ENCODE measurements around the gene PTRH2. TPM values are rescaled to one million over a fixed set of nuclear protein-coding genes. Genes with fewer than 3 reads are reported as not detected.
"Not testable (repeated sequence)": the region's sequence is repeated elsewhere in the genome, so short reads cannot be mapped to it uniquely, and the experiment has no call there.

The PTRH2 gene
- total RNA-seq, 4 donors from 2014 or later: 14.5 to 33.7 (median 20.0) TPM

DNA sequence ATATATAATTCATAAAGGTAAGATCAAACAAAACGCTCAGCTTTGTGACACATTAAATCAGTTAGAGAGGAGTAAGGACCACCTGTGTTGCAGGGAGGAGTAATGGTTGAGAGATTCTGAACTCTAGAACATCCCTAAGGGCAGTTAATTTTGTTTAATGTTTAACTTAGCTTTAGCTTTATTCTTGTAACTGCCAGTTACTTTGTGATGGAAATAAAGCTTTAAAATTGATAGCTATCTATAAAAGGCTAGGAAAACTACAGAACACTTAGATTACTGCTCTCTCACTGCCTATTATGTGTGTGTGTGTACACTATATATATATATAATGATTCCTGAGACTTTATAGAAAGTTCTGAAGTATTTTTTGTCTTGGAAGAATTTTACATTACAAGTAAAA is 37.8 kb downstream of the PTRH2 start:
- peaks cover 6 to 87% (median 59%) of the 10 kb centered on the region in 4 donors for H3K4me1 ChIP-seq
- in situ Hi-C loops (cut with MboI; ENCODE audit: low pct_ligation_motif_present in 1 of 4, low pct_unique_long_range_greater_than_20kb in 1 of 4, low sequenced_read_pairs in 3 of 4) (no loop called here), intact Hi-C loops (cut with DNase I; ENCODE audit: low total_unique reads) (no loop called here)
- H3K36me3 ChIP-seq: peaks cover 0 to 45% (median 10%) of the 10 kb centered on the region in 4 donors
- peak in 1 of 3 donors; percentile 39 for TF ChIP-seq POLR2AphosphoS5 (IDR thresholded peaks at IDR 0.05)
- TF ChIP-seq POLR2A (IDR thresholded peaks at IDR 0.05): no peak
- no peak for TF ChIP-seq CTCF (IDR thresholded peaks at IDR 0.05)
- peak overlapping the region; percentile 66 to 85 (median 70) for H3K27ac ChIP-seq
- H3K4me3 ChIP-seq: no peak overlapping the region
- H3K27me3 ChIP-seq: no peaks in the 10 kb centered on the region
- WGBS, 2 donors (ENCODE audit: low coverage in 1 of 2): 39 to 60% methylated on average over 1 of the region's 1 CpG
- no peak for DNase-seq
- no peaks in the 10 kb centered on the region for H3K9me3 ChIP-seq

GRCh38 chr17:59668816-59669215 is 38.4 kb downstream of the PTRH2 start:
- H3K4me1 ChIP-seq: peaks cover 2 to 81% (median 56%) of the 10 kb centered on the region in 4 donors
- H3K4me3 ChIP-seq: no peak overlapping the region
- no peak for DNase-seq
- intact Hi-C loops (cut with DNase I; ENCODE audit: low total_unique reads) (no loop called here), in situ Hi-C loops (cut with MboI; ENCODE audit: low pct_ligation_motif_present in 1 of 4, low pct_unique_long_range_greater_than_20kb in 1 of 4, low sequenced_read_pairs in 3 of 4) (no loop called here)
- H3K27ac ChIP-seq: peak overlapping the region; percentile 66 to 85 (median 70)
- WGBS, 2 donors (ENCODE audit: low coverage in 1 of 2): 20 to 31% methylated on average over 3 of the region's 3 CpGs
- TF ChIP-seq POLR2AphosphoS5 (IDR thresholded peaks at IDR 0.05) (no peak), CTCF (IDR thresholded peaks at IDR 0.05) (no peak), EP300 (IDR thresholded peaks at IDR 0.05; ENCODE audit: low read depth) (no peak), POLR2A (IDR thresholded peaks at IDR 0.05) (no peak)
- no peaks in the 10 kb centered on the region for H3K27me3 ChIP-seq
- peaks cover 0 to 46% (median 11%) of the 10 kb centered on the region in 4 donors for H3K36me3 ChIP-seq
- no peaks in the 10 kb centered on the region for H3K9me3 ChIP-seq

DNA sequence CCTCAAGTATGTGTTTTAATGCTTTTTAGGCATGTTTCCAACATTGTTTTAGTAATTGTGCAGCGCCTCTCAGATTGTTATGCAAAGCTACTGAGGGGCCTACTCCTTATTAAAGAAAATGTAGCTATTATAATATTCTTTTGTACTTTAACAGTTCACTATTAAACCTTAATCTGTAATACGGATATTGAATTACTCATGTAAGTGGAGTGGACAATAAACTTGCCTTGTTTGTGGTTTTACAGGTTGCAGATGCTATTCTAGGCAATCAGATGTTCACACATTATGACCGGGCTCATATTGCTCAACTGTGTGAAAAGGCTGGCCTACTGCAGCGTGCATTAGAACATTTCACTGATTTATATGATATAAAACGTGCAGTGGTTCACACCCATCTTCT is 41.0 kb downstream of the PTRH2 start:
- H3K4me3 ChIP-seq: no peak overlapping the region
- peak in 2 of 3 donors; percentile 49 to 64 for TF ChIP-seq POLR2AphosphoS5 (IDR thresholded peaks at IDR 0.05)
- no peak for TF ChIP-seq POLR2A (IDR thresholded peaks at IDR 0.05)
- no peaks in the 10 kb centered on the region for H3K9me3 ChIP-seq
- H3K27me3 ChIP-seq: no peaks in the 10 kb centered on the region
- H3K36me3 ChIP-seq: peaks cover 0 to 60% (median 24%) of the 10 kb centered on the region in 4 donors
- in situ Hi-C loops (cut with MboI; ENCODE audit: low pct_ligation_motif_present in 1 of 4, low pct_unique_long_range_greater_than_20kb in 1 of 4, low sequenced_read_pairs in 3 of 4): no loop called here
- H3K27ac ChIP-seq: peak overlapping the region; percentile 69 to 85 (median 72)
- DNase-seq: peak; percentile 42
- intact Hi-C loops (cut with DNase I; ENCODE audit: low total_unique reads): no loop called here
- 42 to 50% methylated on average over 5 of the region's 5 CpGs for WGBS, 2 donors (ENCODE audit: low coverage in 1 of 2)
- peaks cover 2 to 64% (median 47%) of the 10 kb centered on the region in 4 donors for H3K4me1 ChIP-seq

GRCh38 chr17:59656624-59657023 is 50.6 kb downstream of the PTRH2 start:
- H3K9me3 ChIP-seq; H3K4me3 ChIP-seq; in situ Hi-C loops (cut with MboI; ENCODE audit: low pct_ligation_motif_present in 1 of 4, low pct_unique_long_range_greater_than_20kb in 1 of 4, low sequenced_read_pairs in 3 of 4); H3K27me3 ChIP-seq; H3K4me1 ChIP-seq; intact Hi-C loops (cut with DNase I; ENCODE audit: low total_unique reads); DNase-seq; H3K27ac ChIP-seq: not testable (repeated sequence)
- 79 to 92% methylated on average over 3 to 7 of the region's 7 CpGs for WGBS, 2 donors (ENCODE audit: low coverage in 1 of 2)
- peaks cover 0 to 91% (median 43%) of the 10 kb centered on the region in 4 donors for H3K36me3 ChIP-seq

DNA sequence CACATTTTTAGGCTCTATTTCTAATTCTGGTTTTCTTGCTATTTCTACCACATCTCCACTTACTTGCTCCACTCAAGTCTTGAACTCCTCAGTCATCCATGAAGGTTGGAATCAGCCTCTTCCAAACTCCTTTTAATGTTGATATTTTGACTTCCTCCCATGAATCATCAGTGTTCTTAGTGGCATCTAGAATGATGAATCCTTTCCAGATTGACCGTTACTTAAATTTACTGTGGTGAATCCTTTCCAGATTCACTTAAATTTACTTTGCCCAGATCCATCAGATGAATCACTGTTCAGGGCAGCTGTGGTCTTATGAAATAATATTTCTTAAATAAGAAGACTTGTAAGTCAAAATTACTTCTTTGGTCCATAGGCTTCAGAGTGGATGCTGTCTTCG is 55.1 kb downstream of the PTRH2 start:
- Histone ChIP-seq H3K4me1 (no peaks in the 10 kb centered on the region), H3K27ac (no peak overlapping the region), H3K4me3 (no peak overlapping the region), H3K9me3 (peaks cover 0 to 4% of the 10 kb centered on the region in 2 donors), H3K36me3 (peaks cover 0 to 76% (median 33%) of the 10 kb centered on the region in 4 donors), H3K27me3 (no peaks in the 10 kb centered on the region)
- in situ Hi-C loops (cut with MboI; ENCODE audit: low pct_ligation_motif_present in 1 of 4, low pct_unique_long_range_greater_than_20kb in 1 of 4, low sequenced_read_pairs in 3 of 4) (no loop called here), intact Hi-C loops (cut with DNase I; ENCODE audit: low total_unique reads) (no loop called here)
- TF ChIP-seq EP300 (IDR thresholded peaks at IDR 0.05; ENCODE audit: low read depth) (no peak), POLR2A (IDR thresholded peaks at IDR 0.05) (no peak), POLR2AphosphoS5 (IDR thresholded peaks at IDR 0.05) (no peak), CTCF (IDR thresholded peaks at IDR 0.05) (no peak)
- WGBS, 2 donors (ENCODE audit: low coverage in 1 of 2): 90% methylated on average over 1 to 2 of the region's 2 CpGs
- no peak for DNase-seq

All from transverse colon (tissue), 4 donors.